ENCODE measurements around the gene NDUFB3. TPM values are rescaled to one million over a fixed set of nuclear protein-coding genes. Genes with fewer than 3 reads are reported as not detected.

The NDUFB3 gene
- total and polyA plus RNA-seq, 4 donors, result 34.2 to 177 (median 53.2) TPM

DNA sequence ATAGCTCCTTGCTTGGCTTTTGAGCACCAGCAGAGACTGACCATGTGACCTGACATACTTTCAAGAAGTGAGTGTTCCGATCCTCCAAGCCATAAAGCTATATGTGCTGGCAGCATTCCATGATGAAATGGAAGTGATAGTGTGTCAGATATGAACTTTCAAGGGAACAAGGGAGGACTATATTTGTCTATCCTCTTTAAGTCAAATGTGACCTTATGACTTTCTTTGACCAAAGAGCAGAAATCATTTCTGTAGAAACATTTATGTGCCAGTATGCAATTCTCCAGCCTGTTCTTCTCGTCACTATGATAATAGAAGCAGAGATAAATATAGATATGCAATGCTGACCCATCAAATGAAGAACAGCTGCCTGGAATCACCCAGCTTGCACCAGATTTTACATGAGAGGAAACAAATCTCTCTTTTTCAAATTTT lies 14.7 kb upstream of the NDUFB3 start:
- Histone ChIP-seq H3K9me3 (ENCODE audit: control insufficient read depth in 4 of 4, low read length in 3 of 4) (no peaks in the 10 kb centered on the region), H3K4me1 (ENCODE audit: control insufficient read depth in 4 of 4, insufficient read depth in 4 of 4, low read length in 3 of 4) (peaks cover 4 to 23% (median 19%) of the 10 kb centered on the region in 4 donors), H3K27me3 (ENCODE audit: control insufficient read depth in 4 of 4, insufficient read depth in 4 of 4, low read length in 3 of 4) (no peaks in the 10 kb centered on the region), H3K9ac (ENCODE audit: low read depth in 1 of 2, low read length in 2 of 2) (no peak overlapping the region), H3K4me3 (ENCODE audit: low read depth in 1 of 3, low read length in 3 of 3) (no peak overlapping the region), H3K36me3 (ENCODE audit: control insufficient read depth in 4 of 4, insufficient read depth in 3 of 4, low read depth in 1 of 4, low read length in 3 of 4) (peaks cover 0 to 7% (median 3%) of the 10 kb centered on the region in 4 donors), H3K27ac (ENCODE audit: low read depth in 1 of 2, low read length in 2 of 2) (no peak overlapping the region)
- TF ChIP-seq REST (IDR thresholded peaks at IDR 0.05) (no peak), JUND (IDR thresholded peaks at IDR 0.05) (no peak), ZBTB33 (IDR thresholded peaks at IDR 0.05) (no peak), YY1 (IDR thresholded peaks at IDR 0.05) (no peak), EGR1 (IDR thresholded peaks at IDR 0.05; ENCODE audit: low read depth in 2 of 2) (no peak), RAD21 (IDR thresholded peaks at IDR 0.05) (no peak), SP1 (IDR thresholded peaks at IDR 0.05) (no peak)
- TF ChIP-seq, protein P1, sequence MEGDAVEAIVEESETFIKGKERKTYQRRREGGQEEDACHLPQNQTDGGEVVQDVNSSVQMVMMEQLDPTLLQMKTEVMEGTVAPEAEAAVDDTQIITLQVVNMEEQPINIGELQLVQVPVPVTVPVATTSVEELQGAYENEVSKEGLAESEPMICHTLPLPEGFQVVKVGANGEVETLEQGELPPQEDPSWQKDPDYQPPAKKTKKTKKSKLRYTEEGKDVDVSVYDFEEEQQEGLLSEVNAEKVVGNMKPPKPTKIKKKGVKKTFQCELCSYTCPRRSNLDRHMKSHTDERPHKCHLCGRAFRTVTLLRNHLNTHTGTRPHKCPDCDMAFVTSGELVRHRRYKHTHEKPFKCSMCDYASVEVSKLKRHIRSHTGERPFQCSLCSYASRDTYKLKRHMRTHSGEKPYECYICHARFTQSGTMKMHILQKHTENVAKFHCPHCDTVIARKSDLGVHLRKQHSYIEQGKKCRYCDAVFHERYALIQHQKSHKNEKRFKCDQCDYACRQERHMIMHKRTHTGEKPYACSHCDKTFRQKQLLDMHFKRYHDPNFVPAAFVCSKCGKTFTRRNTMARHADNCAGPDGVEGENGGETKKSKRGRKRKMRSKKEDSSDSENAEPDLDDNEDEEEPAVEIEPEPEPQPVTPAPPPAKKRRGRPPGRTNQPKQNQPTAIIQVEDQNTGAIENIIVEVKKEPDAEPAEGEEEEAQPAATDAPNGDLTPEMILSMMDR (IDR thresholded peaks at IDR 0.05; ENCODE audit: low read depth, low read length, missing input control), result no peak
- 70% methylated on average over 2 of the region's 2 CpGs for WGBS
- DNase-seq (ENCODE audit: low spot score), result no peak

DNA sequence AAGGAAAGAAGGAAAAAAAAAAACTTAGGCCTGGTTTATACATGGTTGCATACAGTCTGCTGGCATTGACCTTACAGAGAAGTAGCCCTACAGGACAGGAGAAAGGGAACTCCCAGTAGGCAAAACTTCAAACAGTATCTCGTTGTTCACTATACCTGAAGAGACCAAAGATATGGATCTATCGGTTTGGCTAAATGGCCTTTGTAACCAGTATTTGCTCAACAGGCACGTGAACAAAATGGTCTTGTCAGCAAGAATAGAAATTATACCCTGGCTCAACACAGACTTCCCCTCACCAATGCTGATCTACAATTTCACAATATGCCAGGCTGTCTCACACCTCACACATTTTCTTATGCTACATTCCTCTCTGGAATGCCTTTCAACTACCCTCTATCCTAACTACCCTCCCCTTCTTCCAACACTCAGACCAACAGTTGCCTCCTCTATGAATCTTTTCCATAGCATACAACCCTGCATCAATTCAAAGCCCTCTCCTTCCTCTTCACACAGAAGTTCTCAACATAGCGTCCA lies 14.0 kb upstream of the NDUFB3 start:
- Histone ChIP-seq H3K4me1 (ENCODE audit: control insufficient read depth in 4 of 4, insufficient read depth in 4 of 4, low read length in 3 of 4) (peaks cover 4 to 23% (median 19%) of the 10 kb centered on the region in 4 donors), H3K36me3 (ENCODE audit: control insufficient read depth in 4 of 4, insufficient read depth in 3 of 4, low read depth in 1 of 4, low read length in 3 of 4) (peaks cover 0 to 7% (median 3%) of the 10 kb centered on the region in 4 donors), H3K27ac (ENCODE audit: low read depth in 1 of 2, low read length in 2 of 2) (peak overlapping the region in 1 of 2 donors; percentile 25), H3K9me3 (ENCODE audit: control insufficient read depth in 4 of 4, low read length in 3 of 4) (no peaks in the 10 kb centered on the region), H3K9ac (ENCODE audit: low read depth in 1 of 2, low read length in 2 of 2) (no peak overlapping the region), H3K27me3 (ENCODE audit: control insufficient read depth in 4 of 4, insufficient read depth in 4 of 4, low read length in 3 of 4) (no peaks in the 10 kb centered on the region), H3K4me3 (ENCODE audit: low read depth in 1 of 3, low read length in 3 of 3) (no peak overlapping the region)
- no peak for DNase-seq (ENCODE audit: low spot score)
- 39% methylated on average over 4 of the region's 4 CpGs for WGBS
- TF ChIP-seq HNF4G (IDR thresholded peaks at IDR 0.05) (no peak), NR2F2 (IDR thresholded peaks at IDR 0.05) (no peak), JUND (IDR thresholded peaks at IDR 0.05) (no peak), ATF3 (IDR thresholded peaks at IDR 0.05) (no peak), HNF4A (conservative IDR thresholded peaks at IDR 0.05) (peak; percentile 56 to 57), FOXA1 (IDR thresholded peaks at IDR 0.05) (no peak), SP1 (IDR thresholded peaks at IDR 0.05) (peak; percentile 23), GABPA (IDR thresholded peaks at IDR 0.05 in 1 of 2, conservative IDR thresholded peaks at IDR 0.05 in 1 of 2) (no peak), TAF1 (conservative IDR thresholded peaks at IDR 0.05) (no peak), RAD21 (IDR thresholded peaks at IDR 0.05) (no peak), EGR1 (IDR thresholded peaks at IDR 0.05; ENCODE audit: low read depth in 2 of 2) (no peak), FOXA2 (IDR thresholded peaks at IDR 0.05) (peak; percentile 34), ZBTB33 (IDR thresholded peaks at IDR 0.05) (no peak), REST (IDR thresholded peaks at IDR 0.05) (no peak), YY1 (IDR thresholded peaks at IDR 0.05) (no peak), RXRA (IDR thresholded peaks at IDR 0.05) (peak in 1 of 2 donors; percentile 18)
- TF ChIP-seq, protein P2, sequence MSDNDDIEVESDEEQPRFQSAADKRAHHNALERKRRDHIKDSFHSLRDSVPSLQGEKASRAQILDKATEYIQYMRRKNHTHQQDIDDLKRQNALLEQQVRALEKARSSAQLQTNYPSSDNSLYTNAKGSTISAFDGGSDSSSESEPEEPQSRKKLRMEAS (IDR thresholded peaks at IDR 0.05), result peak; percentile 22
